ENCODE data around the gene ACBD6.
"Not testable (repeated sequence)": the region's sequence is repeated elsewhere in the genome, so short reads cannot be mapped to it uniquely, and the experiment has no call there.

ACBD6 gene

GRCh38 chr1:180502361-180503279 is at the start of gene ACBD6:
Gene ACBD6, minus strand, starts transcription at chr1:180502577. Its CDS starts 311 bp downstream, at chr1:180502266.
- TF ChIP-seq CTCF (IDR thresholded peaks at IDR 0.05; ENCODE audit: borderline replicate concordance, insufficient read depth, low read depth, low read length), result peak; percentile 31; the same call in 1 of the 2 replicates
- H3K4me3 ChIP-seq (ENCODE audit: low read depth, low read length), result peak within 1 kb of the TSS; percentile 96

- no peak overlapping the region for H3K4me3 ChIP-seq (ENCODE audit: low read depth, low read length)
- TF ChIP-seq CTCF (IDR thresholded peaks at IDR 0.05; ENCODE audit: borderline replicate concordance, insufficient read depth, low read depth, low read length), result no peak
These were observed 49.6 kb upstream of the ACBD6 start for GRCh38 chr1:180551997-180552396.

- TF ChIP-seq CTCF (IDR thresholded peaks at IDR 0.05; ENCODE audit: borderline replicate concordance, insufficient read depth, low read depth, low read length), result no peak
These were observed 47.9 kb upstream of the ACBD6 start for GRCh38 chr1:180550241-180550640.

GRCh38 chr1:180549770-180550169 is 47.4 kb upstream of the ACBD6 start:
- H3K4me3 ChIP-seq (ENCODE audit: low read depth, low read length), result not testable (repeated sequence)

More at GRCh38 chr1:180550241-180550640, 47.9 kb upstream of the ACBD6 start:
- H3K4me3 ChIP-seq (ENCODE audit: low read depth, low read length), result no peak overlapping the region

- H3K4me3 ChIP-seq (ENCODE audit: low read depth, low read length), result no peak overlapping the region
- TF ChIP-seq CTCF (IDR thresholded peaks at IDR 0.05; ENCODE audit: borderline replicate concordance, insufficient read depth, low read depth, low read length), result no peak
These were observed 46.4 kb upstream of the ACBD6 start for GRCh38 chr1:180548686-180549317.

GRCh38 chr1:180545991-180546390 is 43.6 kb upstream of the ACBD6 start:
- no peak for TF ChIP-seq CTCF (IDR thresholded peaks at IDR 0.05; ENCODE audit: borderline replicate concordance, insufficient read depth, low read depth, low read length)
- no peak overlapping the region for H3K4me3 ChIP-seq (ENCODE audit: low read depth, low read length)

- no peak for TF ChIP-seq CTCF (IDR thresholded peaks at IDR 0.05; ENCODE audit: borderline replicate concordance, insufficient read depth, low read depth, low read length)
- H3K4me3 ChIP-seq (ENCODE audit: low read depth, low read length), result no peak overlapping the region
These were observed 41.7 kb upstream of the ACBD6 start for GRCh38 chr1:180544050-180544449.
